CD4-positive, alpha-beta T cell treated with Interleukin-10 for 1 hour (primary cell): Measurements from ENCODE around the gene DDAH2.
A peak's percentile ranks its signal among the peaks of the same experiment; 100 is the strongest.

Source experiments
- DNase-seq: peaks from one replicate; pipeline ENCODE4 v3.0.0-alpha.2; 2020

DDAH2 gene

DNA sequence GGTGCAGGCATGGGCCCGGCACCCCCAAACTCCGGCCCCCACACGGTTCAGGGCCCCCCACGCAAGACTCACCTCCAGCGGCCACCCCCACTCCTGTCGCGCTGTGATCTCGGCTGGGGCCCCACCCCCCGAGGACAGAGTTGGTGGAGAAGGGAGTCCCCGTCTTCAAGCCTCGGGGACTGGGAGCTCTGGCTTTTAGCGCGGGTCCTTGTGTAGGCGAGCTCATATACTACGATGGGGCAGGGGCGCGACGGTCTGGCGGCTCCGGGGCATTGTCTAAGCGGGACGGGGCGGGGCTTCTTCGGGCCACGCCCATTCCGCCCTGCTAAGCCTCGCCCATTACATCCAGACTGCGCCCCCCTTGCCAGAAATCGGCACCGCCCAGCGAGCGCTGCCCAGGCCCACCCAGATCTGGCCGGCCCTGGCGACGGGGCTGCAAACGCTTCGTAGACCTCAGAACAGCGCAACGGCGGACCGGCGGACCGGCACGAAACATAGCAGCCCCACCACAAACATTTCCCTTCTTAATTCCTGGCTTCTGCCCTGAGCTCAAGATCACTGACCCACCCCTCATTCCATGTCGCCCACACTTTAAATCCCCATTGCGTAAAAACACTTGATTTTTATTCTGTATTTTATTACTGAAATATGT lies 1.0 kb upstream of the DDAH2 start:
- DNase-seq = peak; percentile 75

DNA sequence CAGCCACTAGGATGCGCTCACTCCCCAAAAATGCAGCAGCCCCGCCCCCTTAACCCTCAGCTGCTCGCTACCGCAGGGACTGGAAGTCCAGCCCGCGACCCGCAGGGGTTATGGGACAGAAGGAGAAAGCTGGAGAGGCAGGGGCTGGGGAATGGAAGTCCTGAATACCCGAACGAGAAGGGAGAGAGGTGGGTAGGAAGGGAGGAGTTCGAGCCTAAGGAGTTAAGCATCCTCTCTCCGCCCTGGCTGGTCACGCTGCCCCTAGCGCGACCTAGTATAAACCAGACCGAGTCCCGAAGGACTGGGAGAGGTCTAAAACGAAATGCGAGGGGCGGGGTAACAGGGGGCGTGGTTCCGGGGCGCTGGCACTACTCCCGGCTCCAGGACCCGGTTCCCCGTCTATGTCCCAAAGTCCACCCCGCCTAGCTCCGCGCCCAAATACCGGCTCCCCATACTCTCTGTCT lies 448 bp upstream of the DDAH2 start:
- peak; percentile 84 for DNase-seq

DNA sequence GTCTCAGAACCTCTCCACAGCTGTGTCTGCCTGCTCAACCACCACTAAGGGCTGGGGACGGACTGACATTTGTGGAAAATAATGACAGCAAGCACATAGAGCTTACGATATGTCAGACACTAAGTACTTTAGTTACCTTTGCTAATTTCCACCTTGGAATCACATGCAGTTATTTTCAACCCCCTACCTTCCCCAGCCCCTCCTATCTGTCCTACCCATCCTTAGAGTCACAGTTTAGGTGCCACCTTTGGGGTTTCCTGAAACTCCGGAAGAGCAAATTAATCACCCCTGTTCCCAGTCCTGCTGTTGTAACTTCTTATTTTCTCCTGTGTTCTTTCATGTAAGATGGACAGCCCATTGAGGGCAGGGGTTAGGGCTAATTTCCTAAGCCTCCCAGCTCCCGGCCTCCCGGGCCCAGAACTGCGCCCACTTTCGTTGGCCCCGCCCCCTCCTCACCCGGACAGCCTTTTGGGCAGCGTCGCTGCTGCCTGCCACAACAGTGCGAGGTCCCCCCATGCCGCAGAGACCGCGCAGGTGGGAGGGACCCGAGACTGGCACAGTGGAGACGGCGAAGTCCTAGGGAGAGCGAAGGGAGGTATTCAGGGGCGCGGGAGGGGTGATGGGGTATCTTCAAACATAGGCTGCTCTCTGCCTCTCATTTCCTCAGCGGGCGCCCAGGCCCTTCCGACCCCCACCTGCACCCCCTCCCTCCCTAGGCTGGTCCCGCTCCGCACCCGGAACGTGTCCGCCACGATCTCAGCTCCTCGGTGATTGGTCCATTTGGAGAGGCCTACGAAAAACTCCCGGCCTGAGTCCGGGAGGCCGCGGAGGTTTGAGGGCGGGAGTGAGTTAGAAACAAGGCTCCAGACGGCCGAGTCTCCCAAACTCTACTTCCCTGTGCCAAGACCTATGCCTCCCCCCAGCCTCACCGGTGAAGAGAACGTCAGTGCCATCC lies 1.1 kb downstream of the DDAH2 start:
- peak; percentile 34 for DNase-seq

DNA sequence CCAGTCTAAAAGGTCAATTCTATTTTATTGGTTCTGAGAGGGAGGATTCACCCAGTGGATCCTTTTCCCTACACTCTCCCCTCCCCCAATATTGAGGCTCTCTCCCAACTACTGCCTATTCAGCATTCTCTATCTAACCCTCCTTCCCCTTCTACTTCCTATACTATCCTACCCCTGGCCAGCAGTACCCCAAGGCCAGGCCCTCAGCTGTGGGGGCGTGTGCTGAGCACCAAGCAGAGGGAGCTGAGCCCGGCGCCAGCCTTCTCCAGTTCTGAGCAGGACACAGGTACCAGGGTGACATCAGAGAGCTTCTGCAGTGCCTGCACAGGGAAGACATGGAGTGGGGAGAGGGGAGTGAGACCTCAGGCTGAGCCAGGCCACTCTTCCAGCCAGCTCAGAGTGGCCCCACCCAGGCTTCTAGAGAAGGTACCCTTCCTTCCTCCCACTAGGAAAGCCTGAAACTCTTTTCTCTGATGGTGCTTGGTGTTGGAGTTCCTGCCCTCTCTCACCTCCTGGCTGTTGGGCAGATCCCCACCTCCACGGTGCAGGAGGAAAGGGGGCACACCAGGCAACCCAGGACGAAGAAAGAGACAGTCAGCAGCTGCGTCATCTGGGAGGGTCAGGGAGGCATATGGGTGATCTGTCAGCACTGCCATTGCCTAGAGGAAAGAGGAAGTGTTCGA lies 1.9 kb downstream of the DDAH2 start:
- DNase-seq = no peak

DNA sequence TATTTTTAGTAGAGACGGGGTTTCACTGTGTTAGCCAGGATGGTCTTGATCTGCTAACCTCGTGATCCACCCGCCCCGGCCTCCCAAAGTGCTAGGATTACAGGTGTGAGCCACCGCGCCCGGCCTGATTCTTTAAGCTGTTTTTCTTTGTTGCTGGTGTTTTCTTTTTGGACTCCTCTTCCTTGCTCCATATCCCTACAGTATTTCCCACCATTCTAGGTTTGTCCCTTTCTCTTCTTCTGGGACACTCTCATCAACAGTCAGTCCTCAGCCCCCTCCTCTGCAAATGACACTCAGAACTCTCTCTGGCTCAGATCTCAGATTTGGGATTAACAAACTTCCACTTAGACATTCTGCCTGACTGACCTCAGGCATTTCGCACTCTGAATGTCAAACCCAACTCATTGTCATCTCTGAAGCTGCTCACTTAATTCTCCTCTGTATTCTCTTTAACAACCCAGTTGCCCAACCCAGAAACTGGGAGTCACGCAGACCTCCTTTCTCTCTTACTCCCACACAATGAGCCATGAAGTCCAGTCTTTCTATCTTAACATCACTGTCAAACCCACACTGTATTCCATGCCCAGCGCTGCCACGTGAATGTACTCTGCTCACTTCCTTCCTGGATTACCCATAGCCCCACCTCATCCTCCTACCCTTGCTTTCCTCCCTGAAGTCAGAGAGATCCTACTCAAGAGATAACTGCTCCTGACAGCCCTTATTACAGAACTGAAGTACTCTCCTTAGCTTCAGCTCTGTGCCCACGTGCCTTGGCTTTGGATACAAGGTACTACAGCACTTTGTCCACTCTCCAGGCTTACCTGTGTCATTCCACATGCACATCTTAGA lies 3.4 kb downstream of the DDAH2 start:
- DNase-seq = no peak

DNA sequence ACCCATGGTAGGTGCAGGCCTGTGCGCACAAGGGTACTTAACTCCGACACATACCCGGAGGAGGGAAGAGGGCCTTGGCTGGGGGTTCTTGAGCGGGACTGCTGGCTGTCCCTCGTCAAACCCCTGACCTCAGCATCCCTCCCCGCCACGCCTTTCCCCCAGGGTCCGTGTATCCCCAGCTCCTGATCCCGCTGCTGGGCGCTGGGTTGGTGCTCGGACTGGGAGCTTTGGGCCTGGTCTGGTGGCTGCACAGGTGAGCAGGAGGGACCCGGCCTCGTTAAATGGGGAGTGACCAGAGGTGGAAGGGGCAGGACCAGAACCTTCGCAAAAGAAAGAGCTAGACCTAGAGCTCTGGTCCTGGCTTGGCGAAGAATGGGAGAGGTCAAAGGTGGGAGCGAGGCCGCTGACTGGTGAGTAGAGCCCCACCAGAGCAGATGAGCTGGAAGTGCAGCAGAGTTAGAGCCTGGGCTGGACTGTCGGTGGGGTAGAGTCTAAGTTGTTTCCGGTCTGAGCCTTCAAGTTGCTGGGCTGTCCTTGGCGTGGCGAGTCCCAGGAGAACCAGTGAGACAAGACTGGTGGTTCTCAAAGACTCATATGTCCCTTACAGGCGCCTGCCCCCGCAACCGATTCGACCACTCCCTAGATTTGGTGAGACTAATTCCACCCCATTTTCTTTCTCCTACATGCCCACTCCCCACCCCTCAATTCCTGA lies 5.0 kb downstream of the DDAH2 start:
- no peak for DNase-seq

DNA sequence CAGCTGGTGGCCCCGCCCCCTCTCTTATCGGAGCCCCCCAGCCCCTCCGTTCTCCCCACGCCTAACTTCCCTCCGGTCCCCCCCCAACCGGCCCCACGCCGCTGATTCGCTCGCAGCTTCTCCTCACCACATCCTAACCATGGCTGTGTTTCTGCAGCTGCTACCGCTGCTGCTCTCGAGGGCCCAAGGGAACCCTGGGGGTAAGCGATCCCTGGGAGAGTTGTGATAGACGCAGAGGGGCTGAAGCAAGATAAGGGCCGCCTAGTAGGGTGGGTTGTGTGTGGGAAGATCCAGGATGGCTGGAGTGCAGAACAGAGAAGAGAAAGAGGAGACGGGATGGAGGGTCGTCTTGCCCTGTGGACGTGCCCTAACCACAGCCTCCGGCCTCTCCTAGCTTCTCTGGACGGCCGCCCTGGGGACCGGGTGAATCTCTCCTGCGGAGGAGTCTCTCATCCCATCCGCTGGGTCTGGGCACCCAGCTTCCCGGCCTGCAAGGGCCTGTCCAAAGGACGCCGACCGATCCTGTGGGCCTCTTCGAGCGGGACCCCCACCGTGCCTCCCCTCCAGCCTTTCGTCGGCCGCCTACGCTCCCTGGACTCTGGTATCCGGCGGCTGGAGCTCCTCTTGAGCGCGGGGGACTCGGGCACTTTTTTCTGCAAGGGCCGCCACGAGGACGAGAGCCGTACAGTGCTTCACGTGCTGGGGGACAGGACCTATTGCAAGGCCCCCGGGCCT lies 5.7 kb downstream of the DDAH2 start, which contains the start of gene MPIG6B:
MPIG6B (plus strand) TSS at position 129 of the 735 bp plus-strand sequence; CDS start at position 140, 11 bp downstream.
- no peak for DNase-seq

DNA sequence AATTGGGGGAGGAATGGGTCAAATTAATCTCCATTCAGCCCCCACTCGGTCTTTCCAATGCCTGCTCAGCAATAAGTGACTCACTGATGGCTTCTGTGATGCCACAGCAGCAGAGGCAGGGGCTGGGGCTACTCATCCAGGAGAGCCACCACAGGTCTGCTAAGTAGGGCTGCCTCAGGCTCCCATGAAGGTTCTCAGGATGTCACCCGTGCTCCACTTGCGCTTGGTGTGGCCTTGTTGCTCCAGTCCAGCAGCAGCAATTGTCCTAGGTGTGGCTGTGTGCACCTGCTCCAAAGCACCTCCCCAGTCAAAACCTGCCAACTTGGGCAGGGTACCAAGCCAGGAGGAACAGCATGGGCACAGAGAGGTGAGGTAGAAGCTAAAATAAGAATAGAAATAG lies 6.9 kb downstream of the DDAH2 start:
- DNase-seq = no peak

DNA sequence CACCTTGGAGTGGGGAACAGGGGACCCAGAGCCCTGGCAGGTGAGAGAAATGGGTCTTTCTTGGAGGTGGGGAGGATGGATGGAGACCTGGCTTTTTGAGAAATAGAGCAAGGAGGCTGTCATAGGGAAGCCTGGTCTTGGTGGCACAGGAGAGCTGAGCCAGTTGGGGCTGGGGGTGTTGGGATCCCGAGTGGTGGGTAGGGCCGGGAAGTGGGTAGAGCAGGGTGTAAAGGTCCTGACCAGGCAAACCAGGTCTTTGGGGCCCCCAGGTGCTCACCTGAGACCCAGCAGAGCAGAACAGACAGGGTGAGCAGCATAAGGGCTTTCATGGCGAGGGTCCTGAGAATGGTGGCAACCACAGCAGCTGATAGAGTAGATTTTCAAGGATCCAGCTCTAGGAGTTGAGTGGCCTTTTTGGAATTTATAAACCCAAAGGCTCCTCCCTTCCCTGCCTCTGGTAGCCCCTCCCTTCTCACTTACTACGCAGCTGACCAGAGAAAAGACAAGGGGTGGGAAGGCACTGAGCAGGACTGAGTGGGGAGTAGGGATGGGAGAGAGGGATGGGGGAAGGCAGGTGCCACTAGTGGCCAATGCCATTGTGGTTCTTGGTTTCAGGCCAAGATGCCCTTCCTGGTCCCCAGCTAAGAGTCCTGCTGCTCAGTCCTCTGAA lies 7.6 kb downstream of the DDAH2 start, which contains the start of gene LY6G6C:
LY6G6C (minus strand) TSS at position 396 of the 670 bp plus-strand sequence; CDS start at position 329, 67 bp downstream.
- DNase-seq = no peak

DNA sequence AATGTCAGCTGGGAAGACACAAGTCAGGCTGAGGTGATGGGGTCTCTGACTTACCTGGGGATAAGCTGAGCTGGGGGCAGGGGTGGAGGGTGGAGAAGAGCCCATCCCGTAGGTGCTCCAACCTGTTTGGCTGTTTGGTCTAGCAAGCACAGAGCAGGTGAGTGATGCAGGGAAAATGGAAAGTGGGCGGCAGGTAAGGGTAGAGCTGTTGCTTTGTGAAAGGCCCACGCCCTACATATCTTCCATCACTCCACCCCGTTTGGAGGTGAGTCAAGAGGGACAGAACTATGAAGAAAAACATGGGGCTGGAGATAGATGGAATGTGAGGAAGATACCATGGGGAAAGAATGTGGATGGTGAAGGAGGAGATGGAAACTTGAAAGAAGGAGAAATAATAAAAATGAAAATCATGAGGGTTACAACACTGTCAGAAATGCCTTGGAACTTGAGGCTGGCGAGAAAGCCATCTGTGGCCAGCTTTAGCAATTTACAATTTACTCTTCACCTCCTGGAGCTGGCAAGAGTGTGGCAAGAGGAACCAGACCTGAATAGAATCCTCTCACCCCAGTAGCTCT lies 8.8 kb downstream of the DDAH2 start:
- no peak for DNase-seq

DNA sequence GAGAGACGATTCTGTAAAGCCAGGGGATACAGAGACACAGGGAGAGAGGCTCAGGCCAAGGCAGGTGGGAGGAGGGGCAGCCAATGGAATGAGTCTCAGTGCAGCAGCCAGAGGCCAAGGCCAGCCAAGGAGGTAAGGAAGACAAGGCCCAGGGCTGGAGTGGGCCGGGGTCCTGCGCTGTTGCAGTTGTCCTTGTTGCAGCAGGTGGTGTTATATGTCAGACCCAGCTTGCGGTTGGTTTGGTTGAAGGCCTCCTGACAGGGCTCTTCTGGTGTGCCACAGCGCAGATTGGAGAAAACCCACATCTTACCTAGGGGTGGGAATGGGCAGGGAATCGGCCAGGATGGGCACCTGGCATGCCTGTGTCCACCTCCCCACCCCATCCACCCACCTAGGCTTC lies 10.1 kb downstream of the DDAH2 start:
- no peak for DNase-seq

DNA sequence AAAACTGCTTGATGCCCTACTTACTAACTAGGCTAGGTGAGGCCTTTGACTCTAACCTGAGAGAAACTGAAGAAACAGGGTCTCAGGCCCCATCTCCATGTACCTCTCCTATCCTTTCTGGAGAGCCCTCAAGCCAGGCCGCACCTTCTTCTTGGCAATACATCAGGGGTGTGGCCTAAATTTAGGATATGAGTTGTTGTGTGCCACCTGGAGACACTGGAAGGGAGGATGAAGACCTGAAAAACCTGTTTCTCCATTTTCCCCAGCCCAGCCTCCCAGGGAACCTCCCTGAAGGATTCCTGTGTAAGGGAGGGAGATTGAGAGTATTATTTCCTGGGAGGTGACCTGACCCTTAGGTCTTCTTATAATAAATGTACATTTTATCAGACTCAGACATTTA lies 10.8 kb downstream of the DDAH2 start:
- no peak for DNase-seq

DNA sequence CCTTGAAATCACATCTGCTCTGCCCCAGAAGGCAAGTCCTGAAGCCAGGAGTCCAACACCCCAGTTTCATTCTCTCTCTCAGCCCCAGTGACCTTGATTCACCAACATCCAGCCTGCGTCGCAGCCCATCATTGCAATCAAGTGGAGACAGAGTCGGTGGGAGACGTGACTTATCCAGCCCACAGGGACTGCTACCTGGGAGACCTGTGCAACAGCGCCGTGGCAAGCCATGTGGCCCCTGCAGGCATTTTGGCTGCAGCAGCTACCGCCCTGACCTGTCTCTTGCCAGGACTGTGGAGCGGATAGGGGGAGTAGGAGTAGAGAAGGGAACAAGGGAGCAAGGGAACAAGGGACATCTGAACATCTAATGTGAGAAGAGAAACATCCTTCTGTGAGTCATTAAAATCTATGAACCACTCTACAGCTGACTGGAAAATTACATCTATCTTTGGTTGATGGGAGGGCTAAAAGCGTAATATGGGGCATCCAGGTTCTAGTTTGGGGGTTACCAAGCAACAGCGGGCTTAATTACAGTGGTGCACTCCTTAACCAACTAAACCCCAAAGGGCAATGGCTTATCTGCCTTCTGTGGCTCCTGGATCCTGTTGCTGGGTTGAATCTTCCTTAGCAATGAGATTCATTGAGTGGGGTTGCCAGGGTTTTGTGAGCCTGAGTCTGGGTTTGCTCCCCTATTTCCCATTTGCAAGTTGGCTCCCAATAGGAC lies 11.4 kb downstream of the DDAH2 start:
- DNase-seq = no peak

DNA sequence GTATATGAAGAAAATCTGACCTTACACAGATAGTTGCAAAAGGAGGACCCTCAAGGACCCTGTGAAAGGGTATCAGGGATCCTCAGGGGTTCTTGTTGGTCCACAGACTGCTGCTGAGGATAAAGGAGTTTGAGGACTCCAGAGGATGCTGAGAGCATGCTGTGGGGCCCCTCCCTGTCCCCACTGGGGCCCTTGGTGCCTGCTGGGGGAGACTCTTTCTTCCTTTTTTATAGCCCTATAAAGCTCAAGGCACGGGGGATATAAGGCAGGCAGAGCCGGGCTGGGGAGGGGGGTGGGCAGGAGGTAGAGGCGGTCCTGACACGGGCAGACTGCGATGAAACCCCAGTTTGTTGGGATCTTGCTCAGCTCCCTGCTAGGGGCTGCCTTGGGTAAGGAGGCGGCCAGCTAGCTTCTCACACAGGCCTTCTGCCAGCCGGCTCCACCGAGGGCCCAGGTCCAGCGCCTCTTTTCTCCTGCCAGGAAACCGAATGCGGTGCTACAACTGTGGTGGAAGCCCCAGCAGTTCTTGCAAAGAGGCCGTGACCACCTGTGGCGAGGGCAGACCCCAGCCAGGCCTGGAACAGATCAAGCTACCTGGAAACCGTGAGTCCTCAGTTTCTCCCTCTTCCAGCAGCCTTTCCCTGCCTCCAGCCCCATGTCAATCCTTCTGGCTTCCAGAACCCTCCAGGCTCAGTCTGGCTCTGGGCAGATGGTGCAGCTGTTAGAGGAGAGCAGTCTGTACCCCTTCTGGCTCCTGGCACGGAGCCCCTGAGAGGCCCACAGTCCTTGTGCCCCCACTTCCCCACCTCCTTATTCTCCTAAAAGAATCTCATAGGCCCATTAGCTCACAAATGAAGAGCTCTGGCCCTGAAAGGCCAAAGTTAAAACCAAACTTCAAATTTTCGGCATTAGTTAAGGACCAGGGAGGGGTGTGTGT lies 13.8 kb downstream of the DDAH2 start, which contains the start of gene LY6G6D:
LY6G6D (plus strand) TSS at position 327 of the 937 bp plus-strand sequence; CDS start at position 335, 8 bp downstream.
- no peak for DNase-seq

DNA sequence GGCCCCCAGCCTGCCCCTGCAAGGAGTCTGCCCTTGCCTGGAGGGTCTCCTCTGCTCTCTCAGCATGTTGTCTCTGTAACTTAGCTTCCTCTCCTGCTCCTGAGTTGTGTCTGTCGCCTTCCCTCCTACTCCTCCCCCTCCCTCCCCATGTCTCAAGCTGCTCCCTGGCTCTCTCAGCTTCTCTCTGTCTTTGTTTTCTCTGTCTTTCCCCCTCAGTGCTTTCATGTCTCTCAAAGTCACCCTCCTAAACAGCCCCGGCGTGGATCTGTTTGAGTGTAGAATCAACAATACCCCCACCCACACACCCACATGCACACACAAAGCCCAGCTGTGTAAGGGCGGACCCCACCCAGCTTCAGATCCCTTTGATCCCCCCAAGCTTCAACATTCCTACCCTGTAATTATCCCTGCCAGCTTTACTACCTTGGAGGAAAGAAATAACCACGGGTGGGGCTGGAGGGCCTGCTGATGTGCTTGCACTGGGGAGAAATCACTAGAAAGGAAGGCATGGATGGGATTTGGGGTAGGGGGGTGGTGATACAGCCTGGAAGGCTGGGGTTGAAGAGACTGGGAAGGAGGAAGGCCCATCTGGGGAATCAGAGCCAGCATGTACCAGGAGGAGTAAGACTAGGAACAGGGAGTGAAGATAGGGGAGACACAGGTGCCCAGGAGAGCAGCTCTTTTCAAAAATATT lies 15.0 kb downstream of the DDAH2 start:
- no peak for DNase-seq

DNA sequence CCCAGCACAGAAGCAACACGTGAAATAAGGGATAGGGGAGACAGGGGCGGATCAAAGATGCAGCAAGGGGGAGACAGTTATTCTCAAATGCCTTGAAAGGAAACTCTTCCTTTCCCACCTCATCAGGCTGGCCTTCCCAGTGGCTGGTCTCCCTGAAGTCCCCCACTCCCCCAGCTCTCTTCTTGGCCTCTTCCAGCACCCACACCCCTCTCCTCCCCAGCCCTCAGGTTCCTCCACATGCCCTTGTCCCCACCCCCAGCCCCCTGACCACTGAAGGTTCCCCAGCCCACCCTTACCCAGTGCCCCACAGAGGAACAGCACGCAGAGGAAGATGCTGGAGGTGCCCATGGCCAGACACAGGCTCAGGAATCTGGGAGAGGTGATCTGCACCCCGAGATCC lies 15.6 kb downstream of the DDAH2 start:
- no peak for DNase-seq

DNA sequence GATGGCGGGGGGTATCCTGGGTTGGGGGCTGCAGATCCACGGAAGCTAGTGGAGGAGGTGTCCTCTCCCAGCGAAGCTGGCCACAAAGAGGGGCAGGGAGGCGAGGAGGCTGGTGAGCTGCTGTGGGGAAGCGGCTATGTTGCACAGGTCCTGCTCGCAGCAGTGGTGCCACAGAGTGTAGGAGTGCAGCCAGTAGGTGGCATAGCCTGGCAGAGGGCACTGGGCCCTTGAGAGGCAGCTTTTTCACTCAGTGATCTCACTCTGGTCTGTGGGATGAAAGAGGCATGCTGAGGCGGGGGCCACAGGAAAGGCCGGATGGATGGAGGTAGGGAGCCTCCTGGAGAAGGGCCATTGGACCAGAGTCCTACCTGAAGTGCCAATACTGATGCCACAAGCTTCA lies 16.8 kb downstream of the DDAH2 start:
- DNase-seq = peak; percentile 29
